ENCODE data around the gene IGFLR1. TPM values are rescaled to one million over a fixed set of nuclear protein-coding genes. Genes with fewer than 3 reads are reported as not detected.

Gene IGFLR1
- total and polyA plus RNA-seq, 3 experiments from 2014 or later, result 96.7 to 110 (median 108) TPM

DNA sequence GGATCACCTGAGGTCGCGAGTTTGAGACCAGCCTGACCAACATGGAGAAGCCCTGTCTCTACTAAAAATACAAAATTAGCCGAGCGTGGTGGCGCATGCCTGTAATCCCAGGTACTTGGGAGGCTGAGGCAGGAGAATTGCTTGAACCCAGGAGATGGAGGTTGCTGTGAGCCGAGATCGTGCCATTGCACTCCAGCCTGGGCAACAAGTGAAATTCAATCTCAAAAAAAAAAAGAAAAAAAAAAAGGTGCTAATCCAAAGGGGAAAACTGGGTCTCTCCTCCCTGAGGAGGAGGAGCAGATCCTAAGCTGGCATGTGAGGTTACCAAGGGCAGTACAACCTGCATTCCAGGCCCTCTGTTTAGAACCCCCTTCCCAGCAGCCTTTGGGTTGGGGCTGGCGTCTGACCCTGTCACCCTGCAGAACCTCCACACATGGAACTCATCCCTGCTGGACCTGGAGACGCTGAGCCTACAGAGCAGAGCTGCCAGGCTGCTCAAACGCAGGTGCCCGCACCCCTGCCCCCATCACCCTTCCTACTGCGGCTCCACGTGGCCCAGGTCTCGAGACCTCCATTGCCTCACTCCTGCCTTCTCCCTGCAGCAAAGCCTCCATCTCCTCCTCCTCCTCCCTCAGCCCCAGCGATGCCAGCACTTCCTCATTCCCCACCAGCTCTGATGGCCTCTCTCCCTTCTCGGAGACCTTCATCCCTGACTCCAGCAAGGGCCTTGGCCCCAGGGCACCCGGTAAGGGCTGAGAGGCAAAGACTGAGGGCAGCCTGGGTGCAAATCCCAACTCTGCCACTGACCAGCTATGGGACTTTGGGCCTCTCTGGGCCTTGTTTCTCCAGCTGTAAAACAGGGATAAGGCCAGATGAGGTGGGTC, 22.4 kb upstream of the IGFLR1 start:
- Mint-ChIP-seq H3K27me3 (no peaks in the 10 kb centered on the region), H3K9me3 (no peaks in the 10 kb centered on the region), H3K36me3 (peaks cover 0 to 55% (median 0%) of the 10 kb centered on the region in 3 donors), H3K27ac (no peak overlapping the region), H3K4me1 (peaks cover 2 to 11% (median 3%) of the 10 kb centered on the region in 3 donors), H3K4me3 (no peak overlapping the region)
- Histone ChIP-seq H3K27ac (ENCODE audit: low read depth, low read length) (no peak overlapping the region), H3K9me3 (ENCODE audit: low read length) (no peaks in the 10 kb centered on the region), H3K27me3 (ENCODE audit: insufficient read depth, low read length, poor library complexity, severe bottlenecking) (no peaks in the 10 kb centered on the region), H3K36me3 (ENCODE audit: insufficient read depth, low read length) (peaks cover 5% of the 10 kb centered on the region), H3K4me1 (ENCODE audit: insufficient read depth, low read length) (no peaks in the 10 kb centered on the region), H3K4me3 (ENCODE audit: low read length) (no peak overlapping the region)
- POLR2A ChIA-PET, result interaction anchor here (1.0 kb wide), 1 partner anchor 17 kb away, joined by 5 read pairs; no protein-coding TSS in a partner anchor
- CTCF ChIA-PET, result no interaction called here
- no peak for DNase-seq

DNA sequence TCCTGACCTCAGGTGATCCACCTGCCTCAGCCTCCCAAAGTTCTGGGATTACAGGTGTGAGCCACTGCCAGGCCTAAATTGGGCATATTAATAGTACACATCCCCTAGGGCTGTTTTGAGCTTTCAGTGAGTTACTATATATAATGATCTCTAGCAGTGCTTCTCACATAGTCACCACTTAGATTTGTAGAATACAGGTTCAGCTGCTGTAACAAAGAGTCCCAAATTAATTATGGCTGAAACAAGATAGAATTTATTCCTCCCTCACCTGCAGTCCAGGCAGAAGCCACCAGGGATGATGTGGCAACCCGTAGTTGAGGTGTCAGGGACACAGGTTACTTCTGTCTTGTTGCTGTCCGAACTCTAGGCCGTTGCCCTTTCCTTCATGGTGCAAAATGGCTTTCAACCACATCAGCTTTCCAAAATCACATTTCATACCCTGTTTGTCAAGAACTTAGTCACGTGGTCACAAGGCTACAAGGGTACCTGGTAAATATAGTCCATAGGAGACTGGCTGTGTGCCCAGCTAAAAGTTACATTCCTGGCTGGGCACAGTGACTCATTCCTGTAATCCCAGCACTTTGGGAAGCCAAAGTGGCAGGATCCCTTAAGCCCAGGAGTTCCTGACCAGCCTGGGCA, 18.6 kb upstream of the IGFLR1 start:
- peaks cover 0 to 2% (median 0%) of the 10 kb centered on the region in 5 donors for H3K9me3 Mint-ChIP-seq
- Histone ChIP-seq H3K36me3 (ENCODE audit: insufficient read depth, low read length) (peaks cover 5% of the 10 kb centered on the region), H3K27ac (ENCODE audit: low read depth, low read length) (no peak overlapping the region), H3K27me3 (ENCODE audit: insufficient read depth, low read length, poor library complexity, severe bottlenecking) (no peaks in the 10 kb centered on the region), H3K9me3 (ENCODE audit: low read length) (no peaks in the 10 kb centered on the region), H3K4me3 (ENCODE audit: low read length) (no peak overlapping the region), H3K4me1 (ENCODE audit: insufficient read depth, low read length) (peaks cover 22% of the 10 kb centered on the region)
- DNase-seq, result no peak
- H3K27ac Mint-ChIP-seq, result no peak overlapping the region
- H3K36me3 Mint-ChIP-seq, result peaks cover 0 to 44% (median 0%) of the 10 kb centered on the region in 3 donors
- H3K27me3 Mint-ChIP-seq, result peaks cover 0 to 2% of the 10 kb centered on the region in 2 donors
- ChIA-PET POLR2A (no interaction called here), CTCF (no interaction called here)
- peaks cover 20 to 41% (median 20%) of the 10 kb centered on the region in 3 donors for H3K4me1 Mint-ChIP-seq
- peak overlapping the region in 2 of 7 donors; percentile 13 to 61 for H3K4me3 Mint-ChIP-seq

DNA sequence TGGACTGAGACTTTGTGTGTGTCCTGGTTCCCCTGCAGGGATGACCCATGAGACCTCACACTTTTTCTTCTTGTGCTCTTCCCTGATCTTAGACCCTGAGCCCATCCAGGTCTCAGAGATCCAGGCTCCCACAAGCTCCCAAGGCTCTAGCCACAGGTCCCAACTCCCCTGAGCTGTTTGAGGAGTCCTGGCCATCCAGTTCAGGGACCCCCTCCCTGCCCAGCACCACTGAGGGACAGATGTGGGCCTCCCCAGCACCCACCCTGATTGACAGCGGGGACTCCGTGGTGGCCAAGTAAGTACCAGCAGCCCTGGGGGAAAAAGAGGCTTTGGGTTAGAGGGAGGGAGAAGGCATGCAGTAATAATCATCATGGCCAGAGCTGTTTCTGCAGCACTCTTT, 17.4 kb upstream of the IGFLR1 start:
- Mint-ChIP-seq H3K36me3 (peaks cover 0 to 37% (median 3%) of the 10 kb centered on the region in 3 donors), H3K27me3 (peaks cover 0 to 4% of the 10 kb centered on the region in 2 donors), H3K27ac (peak overlapping the region in 4 of 8 donors; percentile 23 to 70 (median 49)), H3K9me3 (peaks cover 0 to 2% (median 0%) of the 10 kb centered on the region in 5 donors), H3K4me3 (peak overlapping the region in 6 of 7 donors; percentile 59 to 93 (median 68)), H3K4me1 (peaks cover 23 to 47% (median 24%) of the 10 kb centered on the region in 3 donors)
- CTCF ChIA-PET, result no interaction called here
- POLR2A ChIA-PET, result no interaction called here
- no peak for DNase-seq
- H3K36me3 ChIP-seq (ENCODE audit: insufficient read depth, low read length), result peaks cover 5% of the 10 kb centered on the region
- no peaks in the 10 kb centered on the region for H3K27me3 ChIP-seq (ENCODE audit: insufficient read depth, low read length, poor library complexity, severe bottlenecking)
- H3K27ac ChIP-seq (ENCODE audit: low read depth, low read length), result no peak overlapping the region
- H3K9me3 ChIP-seq (ENCODE audit: low read length), result no peaks in the 10 kb centered on the region
- H3K4me3 ChIP-seq (ENCODE audit: low read length), result no peak overlapping the region
- peaks cover 22% of the 10 kb centered on the region for H3K4me1 ChIP-seq (ENCODE audit: insufficient read depth, low read length)

DNA sequence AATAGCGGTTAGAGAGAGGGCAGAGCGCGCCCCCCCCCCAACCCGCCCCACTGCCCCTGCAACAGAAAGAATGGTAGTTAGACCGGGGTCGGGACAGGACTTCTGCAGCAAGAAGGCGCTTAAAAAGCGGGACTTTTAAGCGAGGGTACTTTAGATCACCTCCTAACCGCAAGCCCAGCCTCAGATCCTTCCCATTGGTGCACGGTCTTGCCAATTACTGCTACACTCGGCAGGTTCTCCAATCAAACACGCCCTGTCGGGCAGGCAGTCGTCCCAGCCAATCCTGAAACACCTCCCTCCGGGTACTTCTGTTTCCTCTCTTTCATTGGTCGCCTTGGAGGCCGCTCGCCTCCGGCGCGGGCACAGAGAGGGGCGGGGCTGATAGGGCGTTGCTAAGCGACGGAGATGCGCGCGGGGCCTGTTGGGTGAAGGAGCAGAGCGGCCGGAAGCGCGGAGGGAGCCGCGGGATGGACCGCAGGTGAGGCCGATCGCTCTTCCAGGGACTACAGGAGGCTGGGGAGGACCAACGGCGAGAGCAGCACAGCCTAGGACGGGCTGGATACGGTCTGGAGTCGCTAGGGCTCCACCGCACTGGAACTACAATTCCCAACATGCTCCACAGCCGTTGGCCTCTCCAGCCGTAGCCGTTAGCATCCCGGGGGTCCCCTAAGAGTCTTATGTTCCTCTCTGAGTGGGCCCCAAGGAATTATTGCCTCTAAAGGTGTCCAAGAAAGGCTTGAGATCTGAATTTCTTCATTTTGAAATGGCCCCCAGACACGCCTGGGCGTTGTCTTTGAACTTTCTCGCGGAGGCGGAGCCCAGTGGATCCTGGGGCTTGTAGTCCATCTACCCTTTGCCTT, 15.7 kb upstream of the IGFLR1 start, which contains the start of gene PROSER3:
PROSER3 (plus strand) TSS at position 428 of the 860 bp plus-strand sequence; CDS start at position 468, 40 bp downstream.
- Histone ChIP-seq H3K27ac (ENCODE audit: low read depth, low read length) (peak within 1 kb of the TSS; percentile 99), H3K9me3 (ENCODE audit: low read length) (no peaks in the 10 kb centered on the region), H3K4me3 (ENCODE audit: low read length) (peak within 1 kb of the TSS; percentile 100), H3K36me3 (ENCODE audit: insufficient read depth, low read length) (peaks cover 12% of the 10 kb centered on the region), H3K27me3 (ENCODE audit: insufficient read depth, low read length, poor library complexity, severe bottlenecking) (no peaks in the 10 kb centered on the region), H3K4me1 (ENCODE audit: insufficient read depth, low read length) (peaks cover 22% of the 10 kb centered on the region)
- peak; percentile 94 to 99 (median 99) for DNase-seq
- Mint-ChIP-seq H3K27me3 (peaks cover 0 to 4% of the 10 kb centered on the region in 2 donors), H3K27ac (peak within 1 kb of the TSS; percentile 86 to 98 (median 94)), H3K4me3 (peak within 1 kb of the TSS; percentile 93 to 100 (median 95)), H3K36me3 (peaks cover 3 to 44% (median 9%) of the 10 kb centered on the region in 3 donors), H3K9me3 (peaks cover 0 to 2% (median 0%) of the 10 kb centered on the region in 5 donors), H3K4me1 (peaks cover 23 to 47% (median 24%) of the 10 kb centered on the region in 3 donors)
- ChIA-PET CTCF (no interaction called here), POLR2A (interaction anchor here (0.7 to 1.4 kb wide), 4 partner anchors 10 to 201 kb away, joined by 3 to 5 read pairs (median 4); partner anchors contain the start of gene LIN37)

DNA sequence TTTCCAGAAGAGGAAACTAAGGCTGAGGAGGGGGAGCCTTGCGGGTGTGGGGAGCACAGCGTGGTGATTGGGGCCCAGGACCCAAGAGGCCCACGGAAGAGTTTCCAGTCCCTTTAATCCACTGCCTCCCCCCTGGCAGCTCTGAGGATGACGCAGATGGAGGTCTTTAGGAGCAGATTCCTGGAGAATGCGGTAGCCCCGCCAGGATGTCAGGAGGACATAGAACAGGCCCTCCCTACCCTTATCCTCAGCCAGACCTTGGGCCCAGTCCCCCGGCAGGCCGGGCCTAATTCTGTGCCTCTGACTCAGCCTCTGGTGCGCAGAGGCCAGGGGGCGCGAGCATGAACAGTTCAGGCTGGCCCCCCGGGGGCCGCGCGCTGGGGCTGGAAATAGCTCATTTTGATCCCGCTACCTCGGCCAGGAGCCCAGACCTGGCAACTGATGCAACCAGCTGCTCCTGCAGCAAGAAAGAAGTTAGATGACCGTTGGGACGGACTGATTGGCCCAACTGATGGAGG, 15.0 kb upstream of the IGFLR1 start:
- Mint-ChIP-seq H3K36me3 (peaks cover 3 to 49% (median 9%) of the 10 kb centered on the region in 3 donors), H3K27me3 (peaks cover 0 to 4% of the 10 kb centered on the region in 2 donors), H3K27ac (peak overlapping the region in 6 of 8 donors; percentile 14 to 98 (median 94)), H3K4me1 (peaks cover 23 to 47% (median 24%) of the 10 kb centered on the region in 3 donors), H3K4me3 (peak overlapping the region; percentile 93 to 100 (median 95)), H3K9me3 (peaks cover 0 to 2% (median 0%) of the 10 kb centered on the region in 5 donors)
- ChIA-PET CTCF (no interaction called here), POLR2A (interaction anchor here (0.7 to 1.4 kb wide), 4 partner anchors 9 to 202 kb away, joined by 3 to 5 read pairs (median 4); partner anchors contain the start of gene LIN37)
- no peak for DNase-seq
- Histone ChIP-seq H3K4me1 (ENCODE audit: insufficient read depth, low read length) (peaks cover 22% of the 10 kb centered on the region), H3K27me3 (ENCODE audit: insufficient read depth, low read length, poor library complexity, severe bottlenecking) (no peaks in the 10 kb centered on the region), H3K36me3 (ENCODE audit: insufficient read depth, low read length) (peaks cover 12% of the 10 kb centered on the region), H3K27ac (ENCODE audit: low read depth, low read length) (peak overlapping the region; percentile 67), H3K4me3 (ENCODE audit: low read length) (peak overlapping the region; percentile 45), H3K9me3 (ENCODE audit: low read length) (no peaks in the 10 kb centered on the region)

DNA sequence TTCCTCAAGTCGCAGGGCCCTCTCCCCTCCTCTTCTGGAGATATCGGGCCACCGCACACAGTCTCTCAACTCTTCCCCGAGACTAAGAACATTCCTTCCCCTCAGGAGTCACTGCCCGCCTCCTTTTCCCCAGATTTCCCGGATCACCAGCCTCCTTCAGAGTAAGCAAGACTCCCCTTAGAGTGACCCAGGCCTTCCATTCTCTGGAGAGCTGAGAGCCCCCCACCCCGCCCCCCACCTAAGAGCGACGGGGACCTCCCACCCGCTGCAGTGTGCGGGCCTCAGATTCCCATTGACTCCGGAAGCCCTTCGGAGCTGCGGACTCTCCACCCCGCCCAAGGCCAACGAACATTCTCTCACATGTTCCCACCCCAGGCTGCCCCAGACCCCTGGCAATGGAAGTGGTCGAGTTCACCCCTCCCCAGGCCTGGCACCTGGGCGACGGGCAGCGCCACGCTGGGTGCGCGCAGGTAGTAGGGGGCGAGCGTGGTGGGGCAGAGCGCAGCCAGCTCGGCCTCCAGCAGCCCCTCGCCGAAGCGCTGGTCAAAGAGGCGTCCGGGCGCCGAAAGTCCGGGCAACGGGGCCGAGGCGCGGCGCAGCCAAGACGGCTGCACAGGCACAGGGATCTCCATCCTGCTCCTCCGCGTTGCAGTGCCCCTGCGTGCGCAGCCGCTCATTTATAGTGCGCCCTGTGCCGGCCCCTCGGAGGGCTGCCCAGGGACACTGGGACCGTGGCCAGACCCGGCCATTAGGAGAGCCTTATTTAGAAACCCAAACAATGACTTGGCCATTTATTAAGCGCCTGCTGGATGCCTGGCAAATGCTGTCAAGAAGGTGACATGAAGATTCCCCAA, 14.4 kb upstream of the IGFLR1 start, which contains the start of gene HSPB6:
HSPB6 (minus strand) TSS at position 653 of the 854 bp plus-strand sequence; CDS start at position 632, 21 bp downstream.
- Histone ChIP-seq H3K36me3 (ENCODE audit: insufficient read depth, low read length) (peaks cover 12% of the 10 kb centered on the region), H3K4me3 (ENCODE audit: low read length) (peak within 1 kb of the TSS; percentile 45), H3K4me1 (ENCODE audit: insufficient read depth, low read length) (peaks cover 22% of the 10 kb centered on the region), H3K27ac (ENCODE audit: low read depth, low read length) (peak within 1 kb of the TSS; percentile 67), H3K9me3 (ENCODE audit: low read length) (no peaks in the 10 kb centered on the region), H3K27me3 (ENCODE audit: insufficient read depth, low read length, poor library complexity, severe bottlenecking) (no peaks in the 10 kb centered on the region)
- ChIA-PET CTCF (interaction anchor here (0.6 kb wide), 1 partner anchor 69 kb away, joined by 3 read pairs; no protein-coding TSS in a partner anchor), POLR2A (interaction anchor here (1.0 to 1.4 kb wide), 3 partner anchors 8 to 16 kb away, joined by 3 to 5 read pairs (median 4); partner anchors contain the start of gene LIN37)
- H3K27ac Mint-ChIP-seq, result peak within 1 kb of the TSS; percentile 86 to 98 (median 94)
- peaks cover 0 to 4% of the 10 kb centered on the region in 2 donors for H3K27me3 Mint-ChIP-seq
- H3K36me3 Mint-ChIP-seq, result peaks cover 3 to 45% (median 9%) of the 10 kb centered on the region in 3 donors
- peaks cover 0 to 2% (median 0%) of the 10 kb centered on the region in 5 donors for H3K9me3 Mint-ChIP-seq
- peak within 1 kb of the TSS; percentile 93 to 100 (median 95) for H3K4me3 Mint-ChIP-seq
- H3K4me1 Mint-ChIP-seq, result peaks cover 23 to 47% (median 24%) of the 10 kb centered on the region in 3 donors
- no peak for DNase-seq
